ENCODE results near the gene SVIL.

DNA sequence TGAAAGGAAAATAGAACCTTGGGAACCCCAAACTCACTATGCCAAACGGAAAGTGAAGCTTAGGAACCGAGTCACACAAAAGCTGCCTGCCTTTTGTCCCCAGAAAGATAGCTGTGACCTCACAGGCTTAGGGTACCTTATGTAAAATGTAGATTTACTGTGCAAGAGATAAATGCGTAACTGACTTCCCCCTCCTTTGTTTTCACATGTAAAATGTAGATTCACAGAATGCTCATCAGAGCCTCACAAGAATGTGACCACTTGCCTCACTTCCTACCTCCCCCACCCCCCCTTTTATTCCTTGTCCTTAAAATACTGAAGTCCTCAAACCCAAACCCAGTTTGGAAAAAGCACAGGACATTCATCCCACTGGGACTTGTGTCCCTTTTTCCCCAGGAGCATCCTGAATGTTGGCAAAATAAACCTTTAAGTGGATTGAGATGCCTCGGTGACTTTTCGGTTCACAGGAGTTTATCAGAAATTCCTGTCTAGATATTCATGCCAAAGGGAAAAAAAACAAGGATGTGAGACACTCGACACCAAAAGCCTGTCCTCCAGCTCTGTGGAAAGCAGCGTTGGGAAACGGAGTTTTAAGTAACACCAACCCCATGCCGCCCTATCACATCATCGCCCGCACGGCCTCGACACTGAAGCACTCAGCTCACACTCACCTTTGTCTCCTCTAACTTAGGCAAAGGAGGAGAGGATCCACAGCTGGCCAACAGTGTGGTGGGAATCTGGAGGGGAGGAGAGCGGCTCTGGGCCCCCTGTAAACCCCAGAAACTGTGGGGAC, 45.9 kb downstream of the SVIL start:
- TF ChIP-seq POLR2A (IDR thresholded peaks at IDR 0.05; ENCODE audit: low read length): no peak
- TF ChIP-seq GATA1 (IDR thresholded peaks at IDR 0.05; ENCODE audit: low read depth, low read length): no peak

Measured in erythroblast (primary cell).